Large intestine (tissue), 3 donors: Measurements from ENCODE around the gene DUSP5. TPM values are rescaled to one million over a fixed set of nuclear protein-coding genes. Genes with fewer than 3 reads are reported as not detected.

Source experiments
- DNase-seq, 2 donors: peaks; one replicate each; pipeline versions ENCODE4 v3.0.0 to v3.0.0-alpha.2; 2013
- H3K27ac ChIP-seq: one replicate; pipeline ENCODE4 v1.5.1; 2013; ENCODE audit warnings: low read length
- H3K27me3 ChIP-seq: 2 replicates; pipeline ENCODE4 v1.6.1; 2013; ENCODE audit warnings: low read length; ENCODE audit not compliant: control insufficient read depth, insufficient read depth
- H3K36me3 ChIP-seq: 2 replicates; pipeline ENCODE4 v1.6.1; 2013; ENCODE audit warnings: low read length; ENCODE audit not compliant: control insufficient read depth, insufficient read depth
- H3K4me1 ChIP-seq: one replicate; pipeline ENCODE4 v1.6.1; 2013; ENCODE audit warnings: low read length; ENCODE audit not compliant: control insufficient read depth, insufficient read depth
- H3K4me3 ChIP-seq: one replicate; pipeline ENCODE4 v1.5.1; 2013; ENCODE audit warnings: low read length
- H3K9me3 ChIP-seq: one replicate; pipeline ENCODE4 v1.6.1; 2013; ENCODE audit warnings: mild to moderate bottlenecking, low read depth, low read length, moderate library complexity; ENCODE audit not compliant: control insufficient read depth
- WGBS: methylation state at CpG from one replicate; pipeline ENCODE4 v1.1.5; 2013; ENCODE audit warnings: low lambda C conversion rate; ENCODE audit not compliant: insufficient coverage; 5-methylcytosine and 5-hydroxymethylcytosine counted together
- polyA plus RNA-seq: library from polyadenylated mRNA; unstranded; fragments of 120-200 nt; gene quantifications from one replicate; pipeline ENCODE4 v1.2.1, GENCODE V29; 2013

Gene DUSP5
- polyA plus RNA-seq, 1 donor = 23.2 TPM

- peaks cover 13% of the 10 kb centered on the region for H3K36me3 ChIP-seq
- 69% methylated on average over 8 of the region's 9 CpGs for WGBS
These were observed 2.2 kb downstream of the DUSP5 start for GRCh38 chr10:110499796-110500514.

GRCh38 chr10:110500515-110500905, 2.8 kb downstream of the DUSP5 start:
- no CpG with 5 or more reads among the region's 3 CpGs for WGBS
- peak overlapping the region; percentile 80 for H3K27ac ChIP-seq
- DNase-seq = no peak
- peaks cover 5% of the 10 kb centered on the region for H3K27me3 ChIP-seq
- H3K4me1 ChIP-seq = peaks cover 64% of the 10 kb centered on the region
- peaks cover 19% of the 10 kb centered on the region for H3K36me3 ChIP-seq
- H3K4me3 ChIP-seq = peak overlapping the region; percentile 5
- no peaks in the 10 kb centered on the region for H3K9me3 ChIP-seq

More at GRCh38 chr10:110499796-110500514, 2.2 kb downstream of the DUSP5 start:
- H3K27ac ChIP-seq = peak overlapping the region; percentile 80
- peaks cover 5% of the 10 kb centered on the region for H3K27me3 ChIP-seq
- no peak for DNase-seq
- H3K4me1 ChIP-seq = peaks cover 64% of the 10 kb centered on the region
- H3K9me3 ChIP-seq = no peaks in the 10 kb centered on the region
- H3K4me3 ChIP-seq = peak overlapping the region; percentile 79

GRCh38 chr10:110501142-110501937, 3.6 kb downstream of the DUSP5 start:
- Histone ChIP-seq H3K27me3 (peaks cover 5% of the 10 kb centered on the region), H3K36me3 (peaks cover 26% of the 10 kb centered on the region), H3K4me3 (peak overlapping the region; percentile 5), H3K27ac (peak overlapping the region; percentile 80), H3K9me3 (no peaks in the 10 kb centered on the region), H3K4me1 (peaks cover 57% of the 10 kb centered on the region)
- no CpG with 5 or more reads among the region's 9 CpGs for WGBS
- peak; percentile 91 to 94 for DNase-seq

- H3K27me3 ChIP-seq = peaks cover 5% of the 10 kb centered on the region
- 20% methylated on average over 1 of the region's 6 CpGs for WGBS
- H3K9me3 ChIP-seq = no peaks in the 10 kb centered on the region
- peaks cover 50% of the 10 kb centered on the region for H3K4me1 ChIP-seq
- peak overlapping the region; percentile 80 for H3K27ac ChIP-seq
- peaks cover 36% of the 10 kb centered on the region for H3K36me3 ChIP-seq
- no peak for DNase-seq
- H3K4me3 ChIP-seq = no peak overlapping the region
These were observed 4.6 kb downstream of the DUSP5 start for GRCh38 chr10:110502072-110502845.

GRCh38 chr10:110502851-110503301, 5.2 kb downstream of the DUSP5 start:
- H3K4me1 ChIP-seq = peaks cover 50% of the 10 kb centered on the region
- H3K27me3 ChIP-seq = peaks cover 5% of the 10 kb centered on the region
- no peak for DNase-seq
- H3K27ac ChIP-seq = no peak overlapping the region
- H3K9me3 ChIP-seq = no peaks in the 10 kb centered on the region
- WGBS = no CpG with 5 or more reads among the region's 3 CpGs
- H3K4me3 ChIP-seq = no peak overlapping the region
- H3K36me3 ChIP-seq = peaks cover 42% of the 10 kb centered on the region

- DNase-seq = no peak
- H3K9me3 ChIP-seq = no peaks in the 10 kb centered on the region
- WGBS = 60% methylated on average over 1 of the region's 4 CpGs
- peak overlapping the region; percentile 45 for H3K27ac ChIP-seq
- peaks cover 50% of the 10 kb centered on the region for H3K4me1 ChIP-seq
- H3K36me3 ChIP-seq = peaks cover 48% of the 10 kb centered on the region
- peaks cover 2% of the 10 kb centered on the region for H3K27me3 ChIP-seq
- H3K4me3 ChIP-seq = no peak overlapping the region
These were observed 5.9 kb downstream of the DUSP5 start for GRCh38 chr10:110503528-110504110.

GRCh38 chr10:110504111-110504735, 6.5 kb downstream of the DUSP5 start:
- no CpG with 5 or more reads among the region's 4 CpGs for WGBS
- no peak overlapping the region for H3K4me3 ChIP-seq
- H3K4me1 ChIP-seq = peaks cover 50% of the 10 kb centered on the region

GRCh38 chr10:110505130-110505770, 7.5 kb downstream of the DUSP5 start:
- no peak overlapping the region for H3K4me3 ChIP-seq
- peak overlapping the region; percentile 45 for H3K27ac ChIP-seq
- 80% methylated on average over 1 of the region's 6 CpGs for WGBS
- peaks cover 64% of the 10 kb centered on the region for H3K36me3 ChIP-seq
- no peaks in the 10 kb centered on the region for H3K9me3 ChIP-seq
- H3K4me1 ChIP-seq = peaks cover 44% of the 10 kb centered on the region
- no peak for DNase-seq
- no peaks in the 10 kb centered on the region for H3K27me3 ChIP-seq

More at GRCh38 chr10:110504111-110504735, 6.5 kb downstream of the DUSP5 start:
- no peaks in the 10 kb centered on the region for H3K27me3 ChIP-seq
- peak overlapping the region; percentile 45 for H3K27ac ChIP-seq
- DNase-seq = peak; percentile 48 to 71
- peaks cover 55% of the 10 kb centered on the region for H3K36me3 ChIP-seq
- no peaks in the 10 kb centered on the region for H3K9me3 ChIP-seq

- Histone ChIP-seq H3K9me3 (no peaks in the 10 kb centered on the region), H3K27ac (no peak overlapping the region), H3K36me3 (peaks cover 74% of the 10 kb centered on the region), H3K4me3 (no peak overlapping the region), H3K4me1 (peaks cover 33% of the 10 kb centered on the region), H3K27me3 (no peaks in the 10 kb centered on the region)
- DNase-seq = no peak
- whole genome bisulfite sequencing = no CpG with 5 or more reads among the region's 2 CpGs
These were observed 8.7 kb downstream of the DUSP5 start for GRCh38 chr10:110506448-110506847.
